OCI-LY1 (cell line): ENCODE data around the gene SYMPK.

ENCODE experiments used
- CTCF ChIP-seq: fragments of 200-600 bp; sonication (generic), shearing (Covaris generic); IDR thresholded peaks from 2 replicates; pipeline ENCODE4 v1.5.1; 2017; ENCODE audit warnings: mild to moderate bottlenecking, antibody characterized with exemption, low read length, moderate library complexity, mixed read lengths
- EZH2 ChIP-seq: fragments of 200-600 bp; sonication (generic), shearing (Covaris generic); IDR thresholded peaks from 2 replicates; pipeline ENCODE4 v1.8.0; 2017; ENCODE audit warnings: borderline replicate concordance, mixed run types, mild to moderate bottlenecking, antibody characterized with exemption, low read length, moderate library complexity, mixed read lengths

GRCh38 chr19:45785781-45786532 is 77.0 kb downstream of the SYMPK start:
- TF ChIP-seq CTCF = no peak
- no peak for TF ChIP-seq EZH2
